Sigmoid colon (tissue), 7 donors: ENCODE data around the gene GPR108. TPM values are rescaled to one million over a fixed set of nuclear protein-coding genes. Genes with fewer than 3 reads are reported as not detected.

Experiments used
- DNase-seq: peaks from one replicate; pipeline ENCODE4 v3.0.0-alpha.2; 2019
- H3K27ac ChIP-seq, 4 donors: fragments of 200-600 bp; sonication (generic); one replicate each; pipeline ENCODE4 v1.5.1; 2016 to 2019; ENCODE audit warnings: mild to moderate bottlenecking in 1 of 4
- H3K27me3 ChIP-seq, 3 donors: fragments of 200-600 bp; sonication (generic); one replicate each; pipeline ENCODE4 v1.5.1; 2019; ENCODE audit warnings: mild to moderate bottlenecking in 1 of 3
- H3K36me3 ChIP-seq, 4 donors: fragments of 200-600 bp; sonication (generic); one replicate each; pipeline ENCODE4 v1.5.1; 2016 to 2019
- H3K4me1 ChIP-seq, 4 donors: fragments of 200-600 bp; sonication (generic); one replicate each; pipeline ENCODE4 v1.5.1; 2017 to 2019
- H3K4me3 ChIP-seq, 4 donors: fragments of 200-600 bp; sonication (generic); one replicate each; pipeline ENCODE4 v1.5.1; 2017 to 2019; ENCODE audit warnings: mild to moderate bottlenecking in 2 of 4, moderate library complexity in 1 of 4
- H3K9me3 ChIP-seq, 4 donors: fragments of 200-600 bp in 3 of 4; sonication (generic) in 3 of 4; one replicate each; pipeline versions ENCODE4 v1.5.1 to v1.6.1; 2013 to 2019
- EP300 ChIP-seq, 4 donors: sonication (generic); formaldehyde crosslinking; IDR thresholded peaks; one replicate each; pipeline ENCODE4 v1.6.1; 2017; ENCODE audit warnings: antibody characterized with exemption in 4 of 4
- POLR2A ChIP-seq, 2 donors: fragments of 450-650 bp; IDR thresholded peaks; one replicate each; pipeline ENCODE4 v1.6.1; 2016; ENCODE audit warnings: antibody characterized with exemption in 2 of 2, mild to moderate bottlenecking in 2 of 2, moderate library complexity in 2 of 2
- POLR2AphosphoS5 ChIP-seq, 4 donors: sonication (generic); formaldehyde crosslinking; IDR thresholded peaks; one replicate each; pipeline ENCODE4 v1.6.1; 2017; ENCODE audit warnings: antibody characterized with exemption in 4 of 4
- WGBS, 2 donors: extraction: QIAGEN DNeasy Blood & Tissue Kit; methylation state at CpG; one replicate each; pipeline ENCODE4 v1.1.7; 2013; 5-methylcytosine and 5-hydroxymethylcytosine counted together
- intact Hi-C: fragments of 100-400 bp; cut with DNase I; formaldehyde crosslinking; loops from one replicate; pipeline ENCODE4 v1.15.1; 2023
- polyA plus RNA-seq, 3 donors: library from polyadenylated mRNA; stranded (reverse); fragments of 200-250 nt; gene quantifications; one replicate each; pipeline ENCODE4 v1.2.3, GENCODE V29; 2013
- total RNA-seq, 4 donors: library from RNA; depleted of rRNA; stranded (reverse); fragments of >200 nt; gene quantifications; one replicate each; pipeline ENCODE4 v1.1.0, GENCODE V29; 2016
- TF ChIP-seq, protein P1 (sequence below), 4 experiments: fragments of 450-650 bp in 3 of 4; fragments of 200-600 bp in 1 of 4; IDR thresholded peaks; one replicate each; pipeline ENCODE4 v1.5.1; 2016 to 2019; ENCODE audit warnings: antibody characterized with exemption in 4 of 4, mild to moderate bottlenecking in 3 of 4, moderate library complexity in 2 of 4
- donor health status: healthy with polysubstance abuse.
- donor health status: Bipolar disorder and iron deficiency.
- donor health status: healthy.

GPR108 gene
- total and polyA plus RNA-seq, 7 donors, result 39.0 to 91.1 (median 57.8) TPM

DNA sequence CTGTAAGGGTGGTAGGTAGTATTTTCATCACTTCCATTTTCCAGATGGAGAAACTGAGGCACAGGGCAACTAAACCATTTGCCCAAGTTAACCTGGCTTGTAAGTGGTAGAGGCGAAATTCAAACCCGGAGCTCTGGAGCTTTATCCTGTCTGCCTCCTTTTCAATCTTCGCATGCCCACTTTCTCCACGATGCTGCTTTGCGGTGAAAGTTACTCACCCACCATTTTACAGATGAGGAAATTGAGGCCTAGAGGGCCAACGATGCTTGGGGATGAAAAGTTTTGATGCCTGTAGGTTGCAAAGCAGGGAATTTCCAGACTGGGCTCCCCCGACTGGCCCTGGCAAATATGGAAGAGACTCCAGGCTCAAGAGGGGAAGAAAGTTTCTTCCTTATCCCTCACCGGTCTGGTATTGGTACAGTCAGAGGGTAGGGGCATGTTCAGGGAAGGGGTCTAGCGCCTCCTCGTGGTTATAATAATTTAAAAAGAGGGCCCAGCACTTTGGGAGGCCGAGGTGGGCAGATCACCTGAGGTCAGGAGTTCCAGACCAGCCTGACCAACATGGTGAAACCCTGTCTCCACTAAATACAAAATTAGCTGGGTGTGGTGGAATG lies 31.7 kb upstream of the GPR108 start:
- 57 to 69% methylated on average over 11 of the region's 11 CpGs for WGBS, 2 donors
- H3K4me3 ChIP-seq, result no peak overlapping the region
- DNase-seq, result no peak
- H3K27ac ChIP-seq, result no peak overlapping the region
- TF ChIP-seq POLR2A (IDR thresholded peaks at IDR 0.05), result no peak
- no peak for TF ChIP-seq EP300 (IDR thresholded peaks at IDR 0.05)
- TF ChIP-seq, protein P1, sequence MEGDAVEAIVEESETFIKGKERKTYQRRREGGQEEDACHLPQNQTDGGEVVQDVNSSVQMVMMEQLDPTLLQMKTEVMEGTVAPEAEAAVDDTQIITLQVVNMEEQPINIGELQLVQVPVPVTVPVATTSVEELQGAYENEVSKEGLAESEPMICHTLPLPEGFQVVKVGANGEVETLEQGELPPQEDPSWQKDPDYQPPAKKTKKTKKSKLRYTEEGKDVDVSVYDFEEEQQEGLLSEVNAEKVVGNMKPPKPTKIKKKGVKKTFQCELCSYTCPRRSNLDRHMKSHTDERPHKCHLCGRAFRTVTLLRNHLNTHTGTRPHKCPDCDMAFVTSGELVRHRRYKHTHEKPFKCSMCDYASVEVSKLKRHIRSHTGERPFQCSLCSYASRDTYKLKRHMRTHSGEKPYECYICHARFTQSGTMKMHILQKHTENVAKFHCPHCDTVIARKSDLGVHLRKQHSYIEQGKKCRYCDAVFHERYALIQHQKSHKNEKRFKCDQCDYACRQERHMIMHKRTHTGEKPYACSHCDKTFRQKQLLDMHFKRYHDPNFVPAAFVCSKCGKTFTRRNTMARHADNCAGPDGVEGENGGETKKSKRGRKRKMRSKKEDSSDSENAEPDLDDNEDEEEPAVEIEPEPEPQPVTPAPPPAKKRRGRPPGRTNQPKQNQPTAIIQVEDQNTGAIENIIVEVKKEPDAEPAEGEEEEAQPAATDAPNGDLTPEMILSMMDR (IDR thresholded peaks at IDR 0.05), result peak in 1 of 4 experiments; percentile 25
- peaks cover 0 to 11% (median 10%) of the 10 kb centered on the region in 4 donors for H3K4me1 ChIP-seq
- H3K36me3 ChIP-seq, result no peaks in the 10 kb centered on the region
- no peaks in the 10 kb centered on the region for H3K9me3 ChIP-seq
- intact Hi-C loops, result no loop called here
- peaks cover 20 to 57% (median 47%) of the 10 kb centered on the region in 3 donors for H3K27me3 ChIP-seq

DNA sequence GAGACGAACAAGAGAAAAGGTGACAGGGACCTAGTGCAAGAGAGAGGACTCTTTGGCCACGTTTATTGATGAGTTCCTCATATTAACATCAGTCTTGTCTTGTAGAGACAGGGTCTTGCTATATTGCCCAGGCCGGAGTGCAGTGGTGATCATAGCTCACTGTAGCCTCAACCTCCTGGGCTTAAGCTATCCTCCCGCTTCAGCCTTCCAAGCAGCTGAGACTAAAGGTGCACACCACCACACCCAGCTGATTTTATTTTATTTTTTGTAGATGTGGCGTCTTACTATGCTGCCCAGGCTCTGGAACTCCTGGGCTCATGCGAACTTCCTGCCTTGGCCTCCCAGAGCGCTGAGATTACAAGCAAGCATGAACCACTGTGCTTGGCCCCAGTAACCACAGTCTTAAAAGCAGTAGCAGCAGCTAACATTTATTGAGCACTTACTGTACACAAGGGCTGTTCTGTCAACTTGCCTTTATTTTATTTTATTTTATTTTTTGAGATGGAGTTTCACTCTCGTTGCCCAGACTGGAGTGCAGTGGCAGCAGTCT lies 30.9 kb upstream of the GPR108 start:
- intact Hi-C loops, result no loop called here
- WGBS, 2 donors, result 45 to 47% methylated on average over 8 of the region's 8 CpGs
- Histone ChIP-seq H3K9me3 (no peaks in the 10 kb centered on the region), H3K4me3 (no peak overlapping the region), H3K27me3 (peaks cover 20 to 59% (median 47%) of the 10 kb centered on the region in 3 donors), H3K36me3 (no peaks in the 10 kb centered on the region), H3K4me1 (peaks cover 0 to 11% (median 10%) of the 10 kb centered on the region in 4 donors), H3K27ac (peak overlapping the region in 1 of 4 donors; percentile 20)
- TF ChIP-seq POLR2A (IDR thresholded peaks at IDR 0.05) (no peak), POLR2AphosphoS5 (IDR thresholded peaks at IDR 0.05) (no peak), EP300 (IDR thresholded peaks at IDR 0.05) (no peak)
- TF ChIP-seq, protein P1 (IDR thresholded peaks at IDR 0.05), result no peak
- no peak for DNase-seq

DNA sequence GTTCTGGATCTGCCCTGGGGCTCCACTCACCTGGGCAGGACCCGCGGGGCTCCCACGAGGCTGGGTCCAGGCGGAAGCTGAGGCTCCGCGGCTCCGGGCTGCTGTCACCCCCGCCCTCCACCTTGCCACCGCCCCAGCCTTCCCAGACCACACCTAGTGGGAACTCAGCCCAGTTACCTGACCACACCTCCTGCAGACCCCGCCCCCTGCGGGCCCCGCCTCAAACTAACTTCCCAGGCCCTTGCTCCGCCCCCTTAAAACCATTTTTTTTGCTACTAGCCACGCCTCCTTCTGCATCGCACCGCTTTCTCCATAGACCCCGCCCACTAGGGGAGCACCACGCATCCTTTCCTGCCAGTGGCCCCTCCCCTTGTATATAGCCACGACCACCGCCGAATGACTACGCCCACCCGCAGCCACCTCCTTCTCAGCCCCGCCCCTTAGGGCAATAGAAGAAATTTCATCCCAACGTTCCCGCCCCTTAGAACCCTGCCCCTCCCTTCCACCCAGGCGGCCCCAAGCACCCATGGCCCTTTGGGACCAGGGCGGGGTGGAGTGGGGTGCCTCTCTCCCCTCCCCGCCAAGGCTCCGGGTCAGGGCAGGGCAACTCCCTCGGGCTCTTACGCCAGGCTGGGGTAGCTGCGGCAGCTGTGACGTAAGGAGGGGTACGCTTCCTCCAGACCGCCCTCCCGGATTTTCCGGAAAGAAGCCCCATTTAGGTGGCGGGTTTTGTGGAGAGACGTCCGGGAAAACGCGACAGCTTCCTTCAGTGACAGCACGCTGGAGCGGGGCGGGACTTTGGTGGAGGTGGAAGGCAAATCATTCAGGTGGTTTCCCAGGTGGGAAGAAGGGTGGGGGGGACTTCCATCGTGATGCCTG lies 30.2 kb upstream of the GPR108 start, which contains the start of gene SH2D3A:
TSS of gene SH2D3A (minus strand) at position 79 of the 879 bp plus-strand sequence. CDS start 3,687 bp downstream, outside the sequence.
- peak within 1 kb of the TSS in 3 of 4 donors; percentile 9 to 28 (median 26) for H3K4me3 ChIP-seq
- 1 to 2% methylated on average over 47 of the region's 47 CpGs for WGBS, 2 donors
- peak; percentile 70 for DNase-seq

DNA sequence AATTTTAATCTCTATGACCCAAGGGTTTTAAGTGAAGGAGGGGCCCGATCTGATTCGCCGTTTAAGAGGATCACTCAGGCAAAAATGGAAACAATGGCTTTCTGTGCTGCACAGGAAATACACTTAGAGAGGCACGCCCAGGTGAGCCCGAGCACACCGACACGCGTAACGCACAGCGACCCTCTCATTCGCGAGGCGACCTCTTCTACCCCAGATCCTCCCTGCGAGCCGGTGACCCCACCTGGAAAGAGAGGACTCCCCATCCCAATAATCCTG lies 29.6 kb upstream of the GPR108 start:
- intact Hi-C loops, result no loop called here
- TF ChIP-seq POLR2A (IDR thresholded peaks at IDR 0.05) (no peak), POLR2AphosphoS5 (IDR thresholded peaks at IDR 0.05) (no peak), EP300 (IDR thresholded peaks at IDR 0.05) (no peak)
- TF ChIP-seq, protein P1 (IDR thresholded peaks at IDR 0.05), result no peak
- Histone ChIP-seq H3K9me3 (no peaks in the 10 kb centered on the region), H3K27ac (no peak overlapping the region), H3K4me1 (peaks cover 0 to 11% (median 10%) of the 10 kb centered on the region in 4 donors), H3K4me3 (peak overlapping the region in 3 of 4 donors; percentile 9 to 28 (median 26)), H3K36me3 (no peaks in the 10 kb centered on the region), H3K27me3 (peaks cover 20 to 50% (median 41%) of the 10 kb centered on the region in 3 donors)
- 1% methylated on average over 15 of the region's 15 CpGs for WGBS, 2 donors
- DNase-seq, result no peak

More for the DNA sequence above, 30.2 kb upstream of the GPR108 start, which contains the start of gene SH2D3A:
- peaks cover 20 to 55% (median 42%) of the 10 kb centered on the region in 3 donors for H3K27me3 ChIP-seq
- TF ChIP-seq POLR2A (IDR thresholded peaks at IDR 0.05) (peak in 1 of 2 donors; percentile 47), EP300 (IDR thresholded peaks at IDR 0.05) (no peak), POLR2AphosphoS5 (IDR thresholded peaks at IDR 0.05) (peak in 1 of 4 donors; percentile 22)
- TF ChIP-seq, protein P1 (IDR thresholded peaks at IDR 0.05), result no peak
- no peaks in the 10 kb centered on the region for H3K36me3 ChIP-seq
- H3K9me3 ChIP-seq, result no peaks in the 10 kb centered on the region
- H3K4me1 ChIP-seq, result peaks cover 0 to 11% (median 10%) of the 10 kb centered on the region in 4 donors
- H3K27ac ChIP-seq, result peak within 1 kb of the TSS in 2 of 4 donors; percentile 20 to 24
- intact Hi-C loops, result no loop called here
